Stimulated activated CD4-positive, alpha-beta T cell treated with anti-CD3 and anti-CD28 coated beads, Interleukin-2, amount 100 ng/mL, for 4 hours (primary cell): ENCODE results near the gene INO80.
"Not testable (repeated sequence)": the region's sequence is repeated elsewhere in the genome, so short reads cannot be mapped to it uniquely, and the experiment has no call there.

ENCODE experiments used
- DNase-seq: peaks from one replicate; pipeline ENCODE4 v3.0.0-alpha.2; 2020; ENCODE audit warnings: low read depth

Gene INO80

GRCh38 chr15:41115652-41116115, 396 bp downstream of the INO80 start:
- DNase-seq, result peak; percentile 85

GRCh38 chr15:41115161-41115651, 874 bp downstream of the INO80 start:
- no peak for DNase-seq

GRCh38 chr15:41106947-41107346, 9.1 kb downstream of the INO80 start:
- no peak for DNase-seq

- DNase-seq, result no peak
Observed at GRCh38 chr15:41105348-41106334, 10.4 kb downstream of the INO80 start.

GRCh38 chr15:41104234-41104633, 11.8 kb downstream of the INO80 start:
- DNase-seq, result no peak

- no peak for DNase-seq
Observed at GRCh38 chr15:41102854-41103253, 13.2 kb downstream of the INO80 start.

- DNase-seq, result no peak
Observed at GRCh38 chr15:41096178-41096577, 19.9 kb downstream of the INO80 start.

- no peak for DNase-seq
Observed at GRCh38 chr15:41085029-41085428, 31.1 kb downstream of the INO80 start.

GRCh38 chr15:41080144-41080543, 35.9 kb downstream of the INO80 start:
- no peak for DNase-seq

- DNase-seq, result no peak
Observed at GRCh38 chr15:41079717-41080116, 36.4 kb downstream of the INO80 start.

GRCh38 chr15:41078879-41079278, 37.2 kb downstream of the INO80 start:
- DNase-seq, result not testable (repeated sequence)

- no peak for DNase-seq
Observed at GRCh38 chr15:41078125-41078524, 38.0 kb downstream of the INO80 start.

- no peak for DNase-seq
Observed at GRCh38 chr15:41073028-41073427, 43.1 kb downstream of the INO80 start.

GRCh38 chr15:41072013-41072412, 44.1 kb downstream of the INO80 start:
- no peak for DNase-seq

- no peak for DNase-seq
Observed at GRCh38 chr15:41066516-41066915, 49.6 kb downstream of the INO80 start.

GRCh38 chr15:41061667-41062066, 54.4 kb downstream of the INO80 start:
- DNase-seq, result no peak

GRCh38 chr15:41060505-41060904, 55.6 kb downstream of the INO80 start:
- DNase-seq, result no peak

- DNase-seq, result no peak
Observed at GRCh38 chr15:41056810-41057209, 59.3 kb downstream of the INO80 start.

GRCh38 chr15:41055706-41056105, 60.4 kb downstream of the INO80 start:
- no peak for DNase-seq

- no peak for DNase-seq
Observed at GRCh38 chr15:41051139-41051538, 64.9 kb downstream of the INO80 start.

- DNase-seq, result no peak
Observed at GRCh38 chr15:41048852-41049251, 67.2 kb downstream of the INO80 start.

- no peak for DNase-seq
Observed at GRCh38 chr15:41048397-41048796, 67.7 kb downstream of the INO80 start.

- no peak for DNase-seq
Observed at GRCh38 chr15:41047474-41047873, 68.6 kb downstream of the INO80 start.
